Nephron progenitor cell (in vitro differentiated cells): ENCODE data around the gene MPP1.
"Not testable (repeated sequence)": the region's sequence is repeated elsewhere in the genome, so short reads cannot be mapped to it uniquely, and the experiment has no call there.

Experiments used
- DNase-seq: peaks from one replicate; pipeline ENCODE4 v3.0.0; 2021
- H3K27ac Mint-ChIP-seq: 2 replicates; pipeline ENCODE4 v1.8.0; 2021; ENCODE audit warnings: mild to moderate bottlenecking, moderate library complexity, mixed read lengths
- H3K27me3 Mint-ChIP-seq: 2 replicates; pipeline ENCODE4 v1.8.0; 2021; ENCODE audit warnings: mild to moderate bottlenecking, low read depth, mixed read lengths; ENCODE audit not compliant: poor library complexity
- H3K36me3 Mint-ChIP-seq: 2 replicates; pipeline ENCODE4 v1.8.0; 2021; ENCODE audit warnings: low read depth, mixed read lengths
- H3K4me1 Mint-ChIP-seq: 2 replicates; pipeline ENCODE4 v1.8.0; 2021; ENCODE audit warnings: mixed read lengths
- H3K4me3 Mint-ChIP-seq: 2 replicates; pipeline ENCODE4 v1.8.0; 2021; ENCODE audit warnings: mild to moderate bottlenecking, moderate library complexity, mixed read lengths
- H3K9me3 Mint-ChIP-seq: 2 replicates; pipeline ENCODE4 v1.8.0; 2021; ENCODE audit warnings: mild to moderate bottlenecking, moderate library complexity, mixed read lengths
- TF ChIP-seq, protein P1 (sequence below): fragments of 200-600 bp; sonication (generic); IDR thresholded peaks from 2 replicates; pipeline ENCODE4 v1.5.0; 2021; ENCODE audit warnings: antibody characterized with exemption

The MPP1 gene

GRCh38 chrX:154833746-154834274 is 28.5 kb upstream of the MPP1 start:
- H3K9me3 Mint-ChIP-seq = peaks cover 59% of the 10 kb centered on the region
- H3K4me1 Mint-ChIP-seq = no peaks in the 10 kb centered on the region
- H3K36me3 Mint-ChIP-seq = no peaks in the 10 kb centered on the region
- H3K27ac Mint-ChIP-seq = no peak overlapping the region
- DNase-seq = no peak
- H3K27me3 Mint-ChIP-seq = peaks cover 5% of the 10 kb centered on the region
- H3K4me3 Mint-ChIP-seq = no peak overlapping the region
- TF ChIP-seq, protein P1, sequence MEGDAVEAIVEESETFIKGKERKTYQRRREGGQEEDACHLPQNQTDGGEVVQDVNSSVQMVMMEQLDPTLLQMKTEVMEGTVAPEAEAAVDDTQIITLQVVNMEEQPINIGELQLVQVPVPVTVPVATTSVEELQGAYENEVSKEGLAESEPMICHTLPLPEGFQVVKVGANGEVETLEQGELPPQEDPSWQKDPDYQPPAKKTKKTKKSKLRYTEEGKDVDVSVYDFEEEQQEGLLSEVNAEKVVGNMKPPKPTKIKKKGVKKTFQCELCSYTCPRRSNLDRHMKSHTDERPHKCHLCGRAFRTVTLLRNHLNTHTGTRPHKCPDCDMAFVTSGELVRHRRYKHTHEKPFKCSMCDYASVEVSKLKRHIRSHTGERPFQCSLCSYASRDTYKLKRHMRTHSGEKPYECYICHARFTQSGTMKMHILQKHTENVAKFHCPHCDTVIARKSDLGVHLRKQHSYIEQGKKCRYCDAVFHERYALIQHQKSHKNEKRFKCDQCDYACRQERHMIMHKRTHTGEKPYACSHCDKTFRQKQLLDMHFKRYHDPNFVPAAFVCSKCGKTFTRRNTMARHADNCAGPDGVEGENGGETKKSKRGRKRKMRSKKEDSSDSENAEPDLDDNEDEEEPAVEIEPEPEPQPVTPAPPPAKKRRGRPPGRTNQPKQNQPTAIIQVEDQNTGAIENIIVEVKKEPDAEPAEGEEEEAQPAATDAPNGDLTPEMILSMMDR = no peak

- Mint-ChIP-seq H3K9me3 (peaks cover 43% of the 10 kb centered on the region), H3K4me1 (no peaks in the 10 kb centered on the region), H3K27me3 (no peaks in the 10 kb centered on the region), H3K4me3 (no peak overlapping the region), H3K27ac (no peak overlapping the region), H3K36me3 (no peaks in the 10 kb centered on the region)
- DNase-seq = no peak
- TF ChIP-seq, protein P1 = no peak
These were observed 24.7 kb upstream of the MPP1 start for GRCh38 chrX:154829926-154830442.

DNA sequence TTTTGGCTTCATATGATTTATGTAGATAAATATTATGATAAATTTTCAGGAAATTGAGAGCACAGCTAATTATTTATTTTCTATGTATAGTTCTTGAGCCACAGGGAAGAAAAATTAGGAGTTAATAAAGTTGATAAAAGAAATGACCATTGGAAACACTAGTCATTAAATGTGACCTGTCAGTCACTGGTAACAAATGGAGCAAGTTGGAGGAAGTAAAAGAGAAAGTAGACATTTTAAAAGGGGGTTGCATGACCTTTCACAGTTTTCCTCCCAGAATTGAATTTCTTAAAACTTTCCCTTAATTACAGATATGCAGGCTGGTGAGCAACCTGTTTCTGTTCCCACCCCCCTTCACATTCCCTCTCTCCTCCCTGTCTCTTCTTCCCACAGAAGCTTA is 23.8 kb upstream of the MPP1 start:
- Mint-ChIP-seq H3K9me3 (peaks cover 44% of the 10 kb centered on the region), H3K4me3 (no peak overlapping the region), H3K4me1 (no peaks in the 10 kb centered on the region), H3K36me3 (no peaks in the 10 kb centered on the region), H3K27ac (no peak overlapping the region), H3K27me3 (no peaks in the 10 kb centered on the region)
- TF ChIP-seq, protein P1 = no peak
- DNase-seq = no peak

DNA sequence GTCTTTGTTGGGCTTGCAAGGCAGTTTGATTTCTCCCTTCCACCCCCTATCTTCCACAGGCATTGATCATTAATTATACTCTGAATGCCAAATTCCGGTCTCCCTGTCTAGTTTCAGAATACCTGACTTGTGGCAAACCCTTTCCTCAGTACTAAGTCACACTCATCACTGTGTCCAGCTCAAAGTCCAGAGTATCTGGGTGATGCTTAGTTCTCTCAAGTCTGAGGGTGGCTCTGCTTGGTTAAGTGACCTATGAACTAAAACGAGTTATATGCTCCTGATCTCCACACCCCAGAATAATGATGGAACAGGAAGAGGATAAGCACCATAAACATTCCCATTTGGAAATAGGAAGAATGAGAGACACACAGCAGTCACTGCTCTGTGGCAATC is 22.7 kb upstream of the MPP1 start:
- TF ChIP-seq, protein P1 = no peak
- H3K9me3 Mint-ChIP-seq = peaks cover 54% of the 10 kb centered on the region
- H3K27ac Mint-ChIP-seq = no peak overlapping the region
- no peaks in the 10 kb centered on the region for H3K27me3 Mint-ChIP-seq
- no peak for DNase-seq
- H3K36me3 Mint-ChIP-seq = no peaks in the 10 kb centered on the region
- no peaks in the 10 kb centered on the region for H3K4me1 Mint-ChIP-seq
- no peak overlapping the region for H3K4me3 Mint-ChIP-seq

GRCh38 chrX:154827194-154828015 is 22.1 kb upstream of the MPP1 start:
- no peak overlapping the region for H3K4me3 Mint-ChIP-seq
- peaks cover 50% of the 10 kb centered on the region for H3K9me3 Mint-ChIP-seq
- no peak overlapping the region for H3K27ac Mint-ChIP-seq
- TF ChIP-seq, protein P1 = no peak
- no peaks in the 10 kb centered on the region for H3K4me1 Mint-ChIP-seq
- no peaks in the 10 kb centered on the region for H3K36me3 Mint-ChIP-seq
- DNase-seq = no peak
- no peaks in the 10 kb centered on the region for H3K27me3 Mint-ChIP-seq

DNA sequence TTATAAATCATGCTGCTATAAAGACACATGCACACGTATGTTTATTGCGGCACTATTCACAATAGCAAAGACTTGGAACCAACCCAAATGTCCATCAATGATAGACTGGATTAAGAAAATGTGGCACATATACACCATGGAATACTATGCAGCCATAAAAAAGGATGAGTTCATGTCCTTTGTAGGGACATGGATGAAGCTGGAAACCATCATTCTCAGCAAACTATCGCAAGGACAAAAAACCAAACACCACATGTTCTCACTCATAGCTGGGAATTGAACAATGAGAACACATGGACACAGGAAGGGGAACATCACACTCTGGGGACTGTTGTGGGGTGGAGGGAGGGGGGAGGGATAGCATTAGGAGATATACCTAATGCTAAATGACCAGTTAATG is 20.3 kb upstream of the MPP1 start:
- H3K4me1 Mint-ChIP-seq, H3K27me3 Mint-ChIP-seq, H3K36me3 Mint-ChIP-seq, H3K27ac Mint-ChIP-seq, H3K4me3 Mint-ChIP-seq, DNase-seq: not testable (repeated sequence)
- H3K9me3 Mint-ChIP-seq = peaks cover 46% of the 10 kb centered on the region
